ENCODE measurements around the gene KRTAP3-2.

The KRTAP3-2 gene

DNA sequence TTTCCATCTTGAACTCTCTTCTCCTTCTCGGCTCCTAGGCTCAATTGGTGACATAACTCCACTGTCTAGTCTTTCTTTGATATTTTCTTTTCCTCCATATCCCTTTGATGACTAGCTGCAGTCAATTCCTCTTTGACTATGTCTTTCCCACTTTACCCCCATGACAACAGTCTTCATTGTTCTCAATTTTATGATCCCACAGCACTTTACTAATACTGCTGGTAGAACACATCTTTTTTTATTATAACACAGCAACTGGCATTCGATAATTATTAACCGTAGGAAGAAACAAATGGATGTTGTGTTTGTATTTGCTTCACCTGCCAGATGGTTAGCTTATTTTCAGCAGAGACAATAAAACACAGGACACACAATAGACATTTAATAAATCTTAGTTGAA, 7.0 kb downstream of the KRTAP3-2 start:
- H3K27me3 ChIP-seq (ENCODE audit: insufficient read depth, poor library complexity, severe bottlenecking) = no peaks in the 10 kb centered on the region
- no peak for DNase-seq (ENCODE audit: low read depth in 1 of 2, low spot score in 1 of 2)
- no peak overlapping the region for H3K27ac ChIP-seq (replicated peaks)
- no peak overlapping the region for H3K4me3 ChIP-seq (replicated peaks; ENCODE audit: insufficient read depth, low read length)
- TF ChIP-seq SPI1 (IDR thresholded peaks at IDR 0.05; ENCODE audit: borderline replicate concordance, low read depth) (no peak), POLR2AphosphoS5 (IDR thresholded peaks at IDR 0.05; ENCODE audit: low read depth) (no peak)

DNA sequence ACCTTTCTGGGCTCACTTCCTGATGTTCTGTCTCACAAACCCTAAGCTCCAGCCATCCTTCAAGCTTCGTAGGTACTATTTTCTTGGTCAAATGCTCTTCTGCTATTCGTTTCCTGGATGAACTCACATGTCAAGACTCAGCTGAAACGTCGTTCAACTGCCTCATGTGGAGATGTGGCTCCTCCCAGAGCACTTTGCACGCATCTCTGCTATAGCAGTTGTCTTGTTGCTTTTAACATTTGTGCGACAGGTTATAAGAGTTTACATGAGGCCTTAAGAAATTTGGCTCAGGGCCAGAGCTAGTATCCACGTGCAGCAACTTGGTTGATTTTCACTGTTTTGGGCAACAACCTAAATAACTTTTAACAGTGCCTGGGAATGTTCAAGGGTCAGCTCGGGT, 12.8 kb downstream of the KRTAP3-2 start:
- H3K27ac ChIP-seq (replicated peaks) = no peak overlapping the region

GRCh38 chr17:40984226-40984625, 15.5 kb downstream of the KRTAP3-2 start, which contains the start of gene KRT40:
Gene KRT40 (minus strand): TSS chr17:40984326. CDS start chr17:40984273, 53 bp downstream.
- Histone ChIP-seq H3K27ac (replicated peaks) (no peak within 1 kb of the TSS), H3K27me3 (ENCODE audit: insufficient read depth, poor library complexity, severe bottlenecking) (peaks cover 4% of the 10 kb centered on the region), H3K4me3 (replicated peaks; ENCODE audit: insufficient read depth, low read length) (no peak within 1 kb of the TSS)
- no peak for DNase-seq (ENCODE audit: low read depth in 1 of 2, low spot score in 1 of 2)
- TF ChIP-seq, protein P1, sequence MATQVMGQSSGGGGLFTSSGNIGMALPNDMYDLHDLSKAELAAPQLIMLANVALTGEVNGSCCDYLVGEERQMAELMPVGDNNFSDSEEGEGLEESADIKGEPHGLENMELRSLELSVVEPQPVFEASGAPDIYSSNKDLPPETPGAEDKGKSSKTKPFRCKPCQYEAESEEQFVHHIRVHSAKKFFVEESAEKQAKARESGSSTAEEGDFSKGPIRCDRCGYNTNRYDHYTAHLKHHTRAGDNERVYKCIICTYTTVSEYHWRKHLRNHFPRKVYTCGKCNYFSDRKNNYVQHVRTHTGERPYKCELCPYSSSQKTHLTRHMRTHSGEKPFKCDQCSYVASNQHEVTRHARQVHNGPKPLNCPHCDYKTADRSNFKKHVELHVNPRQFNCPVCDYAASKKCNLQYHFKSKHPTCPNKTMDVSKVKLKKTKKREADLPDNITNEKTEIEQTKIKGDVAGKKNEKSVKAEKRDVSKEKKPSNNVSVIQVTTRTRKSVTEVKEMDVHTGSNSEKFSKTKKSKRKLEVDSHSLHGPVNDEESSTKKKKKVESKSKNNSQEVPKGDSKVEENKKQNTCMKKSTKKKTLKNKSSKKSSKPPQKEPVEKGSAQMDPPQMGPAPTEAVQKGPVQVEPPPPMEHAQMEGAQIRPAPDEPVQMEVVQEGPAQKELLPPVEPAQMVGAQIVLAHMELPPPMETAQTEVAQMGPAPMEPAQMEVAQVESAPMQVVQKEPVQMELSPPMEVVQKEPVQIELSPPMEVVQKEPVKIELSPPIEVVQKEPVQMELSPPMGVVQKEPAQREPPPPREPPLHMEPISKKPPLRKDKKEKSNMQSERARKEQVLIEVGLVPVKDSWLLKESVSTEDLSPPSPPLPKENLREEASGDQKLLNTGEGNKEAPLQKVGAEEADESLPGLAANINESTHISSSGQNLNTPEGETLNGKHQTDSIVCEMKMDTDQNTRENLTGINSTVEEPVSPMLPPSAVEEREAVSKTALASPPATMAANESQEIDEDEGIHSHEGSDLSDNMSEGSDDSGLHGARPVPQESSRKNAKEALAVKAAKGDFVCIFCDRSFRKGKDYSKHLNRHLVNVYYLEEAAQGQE (IDR thresholded peaks at IDR 0.05; ENCODE audit: insufficient replicate concordance, low read depth) = no peak
- no peak for TF ChIP-seq POLR2AphosphoS5 (IDR thresholded peaks at IDR 0.05; ENCODE audit: low read depth)
- TF ChIP-seq GABPA (IDR thresholded peaks at IDR 0.05; ENCODE audit: low read depth) = no peak
- TF ChIP-seq CTCF (IDR thresholded peaks at IDR 0.05; ENCODE audit: insufficient read depth, low read length) = no peak
- TF ChIP-seq SPI1 (IDR thresholded peaks at IDR 0.05; ENCODE audit: borderline replicate concordance, low read depth) = no peak

More for the DNA sequence above, 12.8 kb downstream of the KRTAP3-2 start:
- no peak for DNase-seq (ENCODE audit: low read depth in 1 of 2, low spot score in 1 of 2)
- Histone ChIP-seq H3K4me3 (replicated peaks; ENCODE audit: insufficient read depth, low read length) (no peak overlapping the region), H3K27me3 (ENCODE audit: insufficient read depth, poor library complexity, severe bottlenecking) (peaks cover 4% of the 10 kb centered on the region)
- TF ChIP-seq POLR2AphosphoS5 (IDR thresholded peaks at IDR 0.05; ENCODE audit: low read depth) (no peak), CTCF (IDR thresholded peaks at IDR 0.05; ENCODE audit: insufficient read depth, low read length) (no peak), SPI1 (IDR thresholded peaks at IDR 0.05; ENCODE audit: borderline replicate concordance, low read depth) (no peak), GABPA (IDR thresholded peaks at IDR 0.05; ENCODE audit: low read depth) (no peak)
- TF ChIP-seq, protein P1 (IDR thresholded peaks at IDR 0.05; ENCODE audit: insufficient replicate concordance, low read depth) = no peak

GRCh38 chr17:40981115-40981514, 18.6 kb downstream of the KRTAP3-2 start:
- no peak overlapping the region for H3K27ac ChIP-seq (replicated peaks)
- TF ChIP-seq, protein P1 (IDR thresholded peaks at IDR 0.05; ENCODE audit: insufficient replicate concordance, low read depth) = no peak
- TF ChIP-seq POLR2AphosphoS5 (IDR thresholded peaks at IDR 0.05; ENCODE audit: low read depth) = no peak
- no peak for TF ChIP-seq SPI1 (IDR thresholded peaks at IDR 0.05; ENCODE audit: borderline replicate concordance, low read depth)
- TF ChIP-seq CTCF (IDR thresholded peaks at IDR 0.05; ENCODE audit: insufficient read depth, low read length) = no peak
- TF ChIP-seq GABPA (IDR thresholded peaks at IDR 0.05; ENCODE audit: low read depth) = no peak
- peaks cover 4% of the 10 kb centered on the region for H3K27me3 ChIP-seq (ENCODE audit: insufficient read depth, poor library complexity, severe bottlenecking)
- DNase-seq (ENCODE audit: low read depth in 1 of 2, low spot score in 1 of 2) = no peak
- no peak overlapping the region for H3K4me3 ChIP-seq (replicated peaks; ENCODE audit: insufficient read depth, low read length)

Data from HL-60 (cell line).